PC-9 (cell line): Measurements from ENCODE around the gene ADAR.

ENCODE experiments used
- CTCF ChIP-seq: fragments of 200-600 bp; sonication (generic); conservative IDR thresholded peaks from 2 replicates; pipeline ENCODE4 v1.6.1; 2017; ENCODE audit warnings: mixed run types, antibody characterized with exemption, mild to moderate bottlenecking, moderate library complexity
- EZH2 ChIP-seq: fragments of 200-600 bp; sonication (generic); IDR thresholded peaks from 2 replicates; pipeline ENCODE4 v1.8.0; 2017; ENCODE audit warnings: antibody characterized with exemption, low read depth

GRCh38 chr1:154619181-154619948 lies 11.4 kb upstream of the ADAR start:
- TF ChIP-seq CTCF (no peak), EZH2 (no peak)
